ENCODE measurements around the gene VAX1. TPM values are rescaled to one million over a fixed set of nuclear protein-coding genes. Genes with fewer than 3 reads are reported as not detected.
A peak's percentile ranks its signal among the peaks of the same experiment; 100 is the strongest.
"Not testable (repeated sequence)": the region's sequence is repeated elsewhere in the genome, so short reads cannot be mapped to it uniquely, and the experiment has no call there.

Gene VAX1, protein sequence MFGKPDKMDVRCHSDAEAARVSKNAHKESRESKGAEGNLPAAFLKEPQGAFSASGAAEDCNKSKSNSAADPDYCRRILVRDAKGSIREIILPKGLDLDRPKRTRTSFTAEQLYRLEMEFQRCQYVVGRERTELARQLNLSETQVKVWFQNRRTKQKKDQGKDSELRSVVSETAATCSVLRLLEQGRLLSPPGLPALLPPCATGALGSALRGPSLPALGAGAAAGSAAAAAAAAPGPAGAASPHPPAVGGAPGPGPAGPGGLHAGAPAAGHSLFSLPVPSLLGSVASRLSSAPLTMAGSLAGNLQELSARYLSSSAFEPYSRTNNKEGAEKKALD
- not detected in 2 replicates for total RNA-seq (2014; rRNA removed; shearing (Covaris generic); ENCODE audit: low replicate concordance)

DNA sequence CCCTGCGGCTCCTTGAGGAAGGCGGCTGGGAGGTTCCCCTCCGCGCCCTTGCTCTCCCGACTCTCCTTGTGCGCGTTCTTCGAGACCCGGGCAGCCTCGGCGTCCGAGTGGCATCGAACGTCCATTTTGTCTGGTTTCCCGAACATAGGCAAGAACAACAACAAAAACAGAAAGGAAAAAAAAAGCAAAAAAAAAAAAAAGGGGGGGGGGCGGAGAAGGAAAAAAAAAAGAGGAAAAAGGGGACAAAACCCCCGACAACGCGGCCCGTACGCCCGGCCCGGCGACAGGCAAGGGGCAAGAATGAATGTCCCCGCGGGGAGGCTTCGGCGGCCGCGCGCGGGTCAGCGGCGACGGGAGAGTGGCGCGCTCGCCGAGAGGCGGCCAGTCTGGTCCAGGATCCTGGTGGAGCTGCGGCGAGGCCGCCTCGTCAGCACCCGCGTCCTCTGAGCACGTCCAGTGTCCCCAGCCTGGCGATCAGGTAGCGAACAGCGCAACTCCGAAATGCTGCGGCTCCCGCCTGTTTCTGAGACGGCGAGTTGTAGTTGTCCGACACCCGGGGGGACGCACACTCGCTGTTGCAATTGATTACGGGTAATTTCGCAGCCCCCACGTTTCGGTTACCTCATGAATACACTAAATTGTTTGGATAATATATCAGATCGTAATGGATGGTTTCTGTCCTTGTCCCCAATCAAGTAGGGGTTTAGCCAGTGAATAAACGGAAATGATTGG is at the start of gene VAX1:
VAX1 (minus strand) TSS at position 360 of the 732 bp plus-strand sequence; CDS start at position 146, 214 bp downstream.
- Histone ChIP-seq H3K4me3 (peak within 1 kb of the TSS; percentile 52), H3K36me3 (no peaks in the 10 kb centered on the region), H3K27me3 (peaks cover 10% of the 10 kb centered on the region), H3K9me3 (no peaks in the 10 kb centered on the region)
- no peak for DNase-seq

DNA sequence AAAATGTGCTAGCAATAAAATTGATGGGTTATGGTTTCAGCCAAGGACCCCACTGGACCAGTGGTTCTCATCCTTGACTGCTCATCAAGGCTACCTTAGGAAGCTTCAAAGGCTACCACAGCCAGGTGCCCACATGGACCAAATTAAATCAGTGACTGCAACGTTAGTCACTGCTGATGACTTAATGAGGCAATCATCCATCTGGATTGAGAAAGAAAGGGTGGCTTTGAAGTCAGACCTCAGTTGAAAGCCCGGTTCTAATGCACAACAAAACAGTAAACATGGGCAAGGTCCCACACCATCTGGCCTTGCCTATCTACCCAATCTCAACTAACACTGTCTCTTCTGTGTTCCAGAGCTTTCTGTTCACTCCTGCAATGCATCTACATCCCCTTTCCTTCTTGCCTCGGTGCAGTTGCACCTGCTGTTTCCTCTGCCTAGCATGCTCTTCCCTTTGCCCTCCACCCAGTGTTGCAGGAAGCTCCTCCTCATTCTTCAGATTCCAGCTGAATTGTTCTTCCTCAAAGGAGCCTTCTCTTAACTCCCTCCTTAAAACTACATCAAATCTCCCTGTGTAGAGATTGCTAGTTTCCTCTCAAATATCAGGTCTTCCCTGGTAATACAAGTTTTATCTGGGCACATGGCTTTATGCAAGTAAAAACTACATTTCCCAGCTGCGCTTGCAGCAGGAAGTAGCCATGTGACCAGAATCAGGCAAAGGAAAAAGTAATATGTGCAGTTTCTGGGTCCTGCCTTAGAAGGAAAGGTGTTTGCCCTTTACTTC is 49.0 kb upstream of the VAX1 start:
- Histone ChIP-seq H3K36me3 (no peaks in the 10 kb centered on the region), H3K9me3 (no peaks in the 10 kb centered on the region), H3K27me3 (no peaks in the 10 kb centered on the region), H3K4me3 (no peak overlapping the region)
- DNase-seq, result no peak

DNA sequence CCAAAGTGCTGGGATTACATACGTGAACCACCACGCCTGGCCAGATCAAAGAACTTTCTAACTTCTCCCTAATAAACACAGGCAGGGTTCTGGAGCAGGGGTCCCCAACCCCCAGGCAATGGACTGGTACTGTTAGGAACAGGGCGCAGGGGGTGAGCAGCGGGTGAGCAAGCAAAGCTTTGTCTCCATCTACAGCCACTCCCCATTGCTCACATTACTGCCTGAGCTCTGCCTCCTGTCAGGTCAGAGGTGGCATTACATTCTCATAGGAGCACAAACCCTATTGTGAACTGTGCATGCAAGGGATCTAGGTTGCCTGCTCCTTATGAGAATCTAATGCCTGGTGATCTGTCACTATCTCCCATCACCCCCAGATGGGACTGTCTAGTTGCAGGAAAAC is 47.7 kb upstream of the VAX1 start:
- H3K27me3 ChIP-seq, H3K4me3 ChIP-seq, H3K36me3 ChIP-seq, DNase-seq, H3K9me3 ChIP-seq: not testable (repeated sequence)

DNA sequence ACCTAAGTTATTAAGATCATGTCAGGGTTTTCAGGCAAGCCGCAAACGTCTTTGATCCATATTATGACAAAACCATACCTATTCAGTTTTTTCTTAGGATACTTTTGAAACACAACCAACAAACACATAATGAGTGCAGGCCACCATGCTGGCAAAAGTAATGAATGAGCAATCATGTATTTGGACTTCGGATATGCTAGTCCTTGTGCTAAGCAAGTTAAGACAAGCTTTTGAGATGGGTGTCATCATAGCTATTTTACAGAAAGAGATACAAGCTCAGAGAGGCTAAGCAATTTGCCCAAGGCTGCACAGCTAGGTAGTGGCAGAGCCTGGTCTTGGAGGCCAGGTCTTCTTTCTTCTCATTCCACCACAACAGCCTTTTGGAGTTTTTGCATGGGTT is 46.8 kb upstream of the VAX1 start:
- Histone ChIP-seq H3K9me3 (no peaks in the 10 kb centered on the region), H3K27me3 (0 out of 2 replicates have a peak, but pooled peaks cover 3% of the 10 kb centered on the region), H3K36me3 (no peaks in the 10 kb centered on the region), H3K4me3 (no peak overlapping the region)
- DNase-seq, result no peak

DNA sequence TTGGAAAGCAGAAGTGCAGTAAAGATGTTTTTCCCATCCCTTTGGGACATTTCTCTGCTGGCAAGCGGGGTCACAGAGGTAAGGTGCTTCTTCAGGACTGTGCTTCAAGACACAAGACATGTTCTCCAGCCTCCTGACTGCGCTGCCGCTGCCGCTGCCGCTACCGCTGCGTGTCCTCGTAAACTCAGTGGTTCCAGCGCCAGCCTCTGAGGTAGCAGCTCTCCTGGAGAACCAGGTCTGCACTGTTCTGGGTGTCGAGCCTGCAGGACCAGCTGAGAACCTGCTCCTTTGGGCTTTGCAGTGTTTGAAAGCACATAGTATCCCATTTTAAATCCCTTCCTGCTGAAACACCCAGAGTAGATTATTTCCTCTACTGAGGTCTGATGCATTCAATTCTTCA is 46.2 kb upstream of the VAX1 start:
- no peak for DNase-seq

DNA sequence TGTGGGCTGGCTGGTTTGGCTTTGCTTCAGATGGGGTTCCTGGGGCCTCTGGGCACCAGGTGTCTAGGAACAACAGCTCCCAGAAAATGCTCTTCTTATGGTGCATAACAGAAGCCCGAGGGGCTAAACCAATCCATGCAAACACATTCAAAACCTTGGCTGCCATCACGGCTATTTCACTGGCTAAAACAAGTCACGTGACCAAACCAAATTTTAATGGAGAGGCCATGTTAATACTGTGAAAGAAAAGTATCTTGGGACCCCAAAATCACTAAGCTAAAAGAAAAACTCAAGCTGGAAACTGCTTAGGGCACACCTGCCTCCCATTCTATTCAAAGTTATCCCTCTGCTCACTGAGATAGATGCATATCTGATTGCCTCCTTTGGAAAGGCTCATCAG is 40.1 kb upstream of the VAX1 start:
- no peak overlapping the region for H3K4me3 ChIP-seq

More for the DNA sequence above, 46.2 kb upstream of the VAX1 start:
- no peaks in the 10 kb centered on the region for H3K9me3 ChIP-seq
- no peak overlapping the region for H3K4me3 ChIP-seq
- H3K36me3 ChIP-seq, result no peaks in the 10 kb centered on the region
- H3K27me3 ChIP-seq, result 0 out of 2 replicates have a peak, but pooled peaks cover 3% of the 10 kb centered on the region

DNA sequence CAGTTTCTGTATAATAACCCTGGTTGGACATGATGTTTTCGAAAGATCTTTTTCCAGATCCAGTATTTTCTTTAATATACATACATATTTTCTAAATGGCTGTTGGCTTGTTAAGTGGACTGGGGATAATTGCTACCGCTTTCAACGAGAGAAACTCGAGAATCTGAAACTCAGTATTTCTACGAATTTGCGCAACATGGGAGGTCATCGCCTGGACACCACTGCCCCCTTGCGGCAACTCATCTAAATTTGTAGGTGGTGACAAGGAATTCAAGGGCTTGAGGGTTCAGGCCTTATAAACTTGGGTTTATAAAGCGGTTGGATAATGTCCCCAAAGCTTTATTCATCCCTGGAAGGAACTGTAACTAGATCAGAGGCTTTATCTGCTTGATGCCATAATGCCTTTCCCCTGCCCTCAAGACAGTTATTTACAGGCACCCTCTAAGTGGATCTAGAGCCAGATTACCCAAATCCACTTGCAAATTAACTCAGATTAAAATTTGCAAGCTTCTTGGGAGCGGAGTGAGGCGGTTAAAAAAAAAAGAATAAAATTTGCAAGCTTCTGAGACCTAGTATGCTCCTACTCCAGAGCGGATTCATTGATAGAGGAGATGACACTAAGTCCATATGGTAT is 37.9 kb upstream of the VAX1 start:
- H3K36me3 ChIP-seq, result no peaks in the 10 kb centered on the region
- H3K4me3 ChIP-seq, result no peak overlapping the region
- peaks cover 22% of the 10 kb centered on the region for H3K27me3 ChIP-seq
- no peaks in the 10 kb centered on the region for H3K9me3 ChIP-seq
- DNase-seq, result peak; percentile 57

More for the DNA sequence above, 40.1 kb upstream of the VAX1 start:
- no peaks in the 10 kb centered on the region for H3K9me3 ChIP-seq
- peaks cover 6% of the 10 kb centered on the region for H3K27me3 ChIP-seq
- no peak for DNase-seq
- no peaks in the 10 kb centered on the region for H3K36me3 ChIP-seq

DNA sequence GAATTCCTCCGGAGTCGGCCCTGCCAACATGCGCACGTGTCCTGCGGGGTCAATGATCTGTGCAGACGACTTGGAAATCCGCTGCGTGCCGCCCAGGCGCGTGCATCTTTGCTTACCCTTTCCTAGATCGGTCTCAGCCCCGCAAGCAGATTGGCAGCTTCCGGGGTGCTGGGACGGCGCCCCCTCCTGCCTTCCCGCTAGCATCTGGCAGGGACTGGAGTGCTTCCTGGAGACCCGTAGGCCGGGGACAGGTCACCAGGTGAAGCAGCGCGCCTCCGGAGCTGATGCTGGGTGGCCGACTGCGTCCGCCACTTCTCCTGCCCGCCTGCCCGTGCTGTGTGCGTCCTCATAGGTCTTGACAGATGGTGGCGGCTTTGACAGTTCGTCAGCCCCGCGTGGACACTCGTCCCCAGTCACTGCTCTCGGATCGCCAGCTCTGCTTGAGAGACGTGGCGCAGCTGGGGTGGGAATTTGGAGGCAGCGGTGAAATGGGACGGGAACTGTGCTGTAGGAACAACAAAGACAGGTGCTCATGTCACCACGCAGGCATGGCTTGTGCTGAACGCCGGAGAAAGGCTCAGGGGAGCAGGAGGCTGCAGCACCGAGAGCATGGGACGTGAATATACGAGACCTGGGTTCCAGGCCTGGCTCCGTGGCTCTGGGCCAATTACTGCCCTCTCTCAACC is 37.3 kb upstream of the VAX1 start:
- no peak for DNase-seq
- Histone ChIP-seq H3K36me3 (no peaks in the 10 kb centered on the region), H3K27me3 (peaks cover 19% of the 10 kb centered on the region), H3K9me3 (no peaks in the 10 kb centered on the region), H3K4me3 (peak overlapping the region; percentile 28)

DNA sequence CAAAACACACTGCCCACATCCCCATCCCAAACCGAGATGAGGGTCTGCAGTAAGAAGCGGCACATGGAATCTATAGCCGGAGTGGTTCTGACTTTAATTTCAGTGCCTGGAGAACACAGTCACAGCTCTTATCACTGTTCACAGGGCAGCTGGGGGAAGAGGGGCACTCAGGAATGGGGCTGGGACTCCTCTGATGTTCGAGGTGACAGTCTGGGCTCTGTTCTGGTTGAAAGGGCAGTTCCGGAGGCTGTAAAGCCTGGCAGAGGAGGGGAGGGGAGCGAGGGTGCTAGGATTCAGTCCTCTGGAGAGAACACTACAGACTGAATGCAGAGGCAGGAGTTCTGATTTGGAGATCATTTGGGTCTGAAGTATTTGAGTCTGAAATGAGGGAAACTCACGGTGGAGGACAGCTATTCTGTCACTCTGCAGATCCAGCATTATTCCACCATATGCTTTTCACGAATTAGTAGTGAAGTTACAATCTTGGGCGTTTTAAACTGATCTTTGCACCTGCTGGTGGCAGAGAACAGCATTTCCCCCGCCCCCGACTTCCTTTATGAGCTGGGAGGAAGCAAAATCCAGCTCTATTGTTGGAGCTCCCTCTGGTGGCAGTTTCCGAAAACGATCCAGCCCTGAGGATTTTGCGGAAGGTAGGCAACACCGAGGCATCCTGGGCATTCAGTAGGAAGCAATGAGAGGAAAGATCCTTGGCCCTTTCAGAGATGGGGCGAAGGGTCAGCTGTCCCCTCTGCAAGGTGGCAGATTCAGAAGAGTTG is 36.6 kb upstream of the VAX1 start:
- peak; percentile 54 for DNase-seq
- peaks cover 19% of the 10 kb centered on the region for H3K27me3 ChIP-seq
- peak overlapping the region; percentile 28 for H3K4me3 ChIP-seq
- H3K36me3 ChIP-seq, result no peaks in the 10 kb centered on the region
- H3K9me3 ChIP-seq, result no peaks in the 10 kb centered on the region

DNA sequence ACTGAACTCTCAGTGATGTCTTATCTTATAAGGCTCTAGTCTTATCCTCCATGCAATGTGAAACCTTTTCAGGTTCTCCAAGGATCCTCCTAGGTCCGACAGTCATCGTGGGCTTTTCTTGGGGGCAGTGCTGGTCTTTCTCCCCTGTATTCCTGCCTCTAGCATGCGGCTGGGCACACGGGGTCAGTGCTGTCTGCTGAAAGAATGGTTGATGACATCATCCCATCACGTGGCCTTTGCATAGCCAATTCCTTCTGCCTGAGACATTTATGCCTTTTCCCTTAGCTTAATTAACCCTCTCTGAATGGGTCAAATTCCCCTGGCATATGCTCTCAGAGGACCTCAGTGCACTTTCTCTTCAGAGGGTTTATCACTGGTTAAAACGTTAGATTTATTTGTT is 32.2 kb upstream of the VAX1 start:
- Histone ChIP-seq H3K36me3 (no peaks in the 10 kb centered on the region), H3K4me3 (no peak overlapping the region), H3K9me3 (no peaks in the 10 kb centered on the region), H3K27me3 (peaks cover 25% of the 10 kb centered on the region)
- no peak for DNase-seq

DNA sequence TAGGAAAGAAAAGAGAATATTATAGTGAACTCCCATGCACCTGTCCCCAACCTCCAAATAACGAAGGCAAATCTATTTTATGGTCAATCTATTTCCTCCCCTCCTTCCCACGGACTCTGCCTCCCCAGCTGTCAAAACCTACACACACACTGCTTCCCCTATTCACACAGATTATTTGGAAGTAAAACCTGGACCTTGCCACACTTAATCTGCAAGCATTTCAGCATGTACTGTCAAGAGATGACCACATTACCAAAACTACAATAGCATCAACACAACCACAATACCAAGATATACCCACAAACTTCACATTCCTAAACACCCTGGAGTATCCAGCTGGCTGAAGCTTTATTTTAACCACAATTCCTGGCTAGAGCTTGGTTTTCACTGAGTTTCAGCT is 31.4 kb upstream of the VAX1 start:
- H3K27me3 ChIP-seq, result peaks cover 25% of the 10 kb centered on the region
- no peaks in the 10 kb centered on the region for H3K9me3 ChIP-seq
- no peaks in the 10 kb centered on the region for H3K36me3 ChIP-seq
- no peak overlapping the region for H3K4me3 ChIP-seq
- no peak for DNase-seq

DNA sequence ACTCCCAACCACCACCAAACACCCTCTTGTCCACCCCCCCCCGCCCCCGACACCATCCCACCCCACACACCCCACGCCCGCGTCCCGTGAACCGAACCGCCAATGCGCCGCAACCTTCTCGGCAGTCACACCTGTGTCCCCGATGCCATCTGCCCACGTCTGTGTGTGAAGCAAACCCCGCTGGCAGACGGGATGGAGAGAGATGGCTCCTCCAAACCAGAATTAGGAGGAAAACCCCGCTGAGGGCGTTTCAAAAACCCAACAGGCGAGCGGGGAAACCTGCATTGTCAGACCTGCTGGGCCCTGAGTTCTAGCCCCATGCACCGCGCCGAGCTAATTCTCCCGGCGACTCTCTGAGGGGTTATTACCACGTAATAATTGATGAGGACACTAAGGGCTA is 30.7 kb upstream of the VAX1 start:
- H3K4me3 ChIP-seq, result no peak overlapping the region
- no peak for DNase-seq
- no peaks in the 10 kb centered on the region for H3K36me3 ChIP-seq
- no peaks in the 10 kb centered on the region for H3K9me3 ChIP-seq
- peaks cover 22% of the 10 kb centered on the region for H3K27me3 ChIP-seq

DNA sequence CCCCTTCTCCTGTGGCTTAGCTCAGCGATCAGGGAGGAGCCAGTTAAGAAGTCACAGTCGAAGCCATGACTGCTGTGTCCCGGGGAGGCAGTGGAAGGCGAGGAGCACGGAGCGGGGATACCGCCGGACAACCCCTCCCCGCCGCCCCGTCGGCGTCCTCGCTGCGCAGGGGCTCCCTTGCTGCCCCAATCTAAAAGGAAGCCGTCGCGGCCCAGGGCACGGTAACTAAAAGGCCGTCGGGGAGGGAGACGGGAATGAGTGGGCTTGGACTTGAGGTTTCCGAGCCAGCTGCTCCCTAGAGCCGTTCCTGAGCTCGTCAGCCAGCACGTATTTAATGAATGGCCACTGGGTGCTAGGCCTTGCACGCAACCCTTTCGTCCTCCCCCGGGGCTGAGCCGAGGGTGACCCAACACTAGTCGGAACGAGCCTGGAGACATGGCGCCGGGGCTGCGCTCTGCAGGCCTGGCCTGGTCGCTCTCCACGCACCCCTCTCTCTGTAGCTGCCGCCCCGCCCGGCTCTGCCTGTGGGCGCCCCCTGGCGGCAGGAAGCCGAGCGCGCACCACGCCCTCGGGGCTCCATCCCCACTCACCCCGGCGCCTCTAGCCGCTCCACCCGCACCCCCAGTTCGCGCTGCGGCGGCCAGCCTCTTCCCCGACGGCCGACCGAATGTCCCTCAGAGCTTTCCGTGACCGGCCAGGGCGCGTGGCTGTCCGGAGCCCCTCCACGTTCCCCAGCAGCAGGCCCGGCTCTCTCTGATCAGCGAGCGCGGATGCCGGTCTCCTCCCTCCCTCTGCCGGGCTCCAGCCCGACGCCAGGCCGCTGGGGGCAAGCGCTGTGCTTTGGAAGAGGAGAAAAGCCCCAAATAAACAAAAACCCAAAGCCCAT is 30.0 kb upstream of the VAX1 start:
- Histone ChIP-seq H3K36me3 (no peaks in the 10 kb centered on the region), H3K9me3 (no peaks in the 10 kb centered on the region), H3K27me3 (peaks cover 22% of the 10 kb centered on the region), H3K4me3 (peak overlapping the region; percentile 28)
- peak; percentile 56 for DNase-seq

DNA sequence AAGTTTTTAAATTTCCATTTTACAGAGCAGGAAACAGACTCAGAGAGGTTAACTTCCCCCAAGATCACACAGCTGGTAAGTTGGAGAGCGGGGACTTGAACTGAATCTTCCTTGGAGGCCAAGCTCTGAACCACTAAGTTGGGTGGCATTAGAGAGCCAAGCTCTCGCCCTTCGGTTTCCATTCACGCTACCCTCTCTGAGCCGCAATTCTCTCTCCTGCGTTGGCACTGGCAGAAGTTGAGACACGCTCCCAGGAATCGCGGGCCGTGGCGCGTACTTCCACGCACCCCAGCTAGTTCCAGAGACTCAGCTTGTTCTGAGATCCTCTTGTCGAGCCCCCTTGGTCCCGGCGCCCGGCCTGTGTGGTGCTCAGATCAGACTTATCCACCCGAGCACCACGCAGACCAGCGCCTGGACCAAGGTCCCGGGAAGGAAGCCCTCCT is 29.3 kb upstream of the VAX1 start:
- H3K27me3 ChIP-seq, result peaks cover 22% of the 10 kb centered on the region
- H3K9me3 ChIP-seq, result no peaks in the 10 kb centered on the region
- no peak for DNase-seq
- H3K36me3 ChIP-seq, result no peaks in the 10 kb centered on the region
- no peak overlapping the region for H3K4me3 ChIP-seq

Data from MG63 (cell line).